ENCODE measurements around the gene ZPBP2. TPM values are rescaled to one million over a fixed set of nuclear protein-coding genes. Genes with fewer than 3 reads are reported as not detected.

The ZPBP2 gene
- total RNA-seq, 1 experiment from 2014 or later: not detected

GRCh38 chr17:39913989-39914388 lies 46.0 kb downstream of the ZPBP2 start:
- intact Hi-C loops (cut with micrococcal nuclease): no loop called here
- CTCF ChIA-PET: no interaction called here
- no peak for TF ChIP-seq ATF3 (IDR thresholded peaks at IDR 0.05)
- TF ChIP-seq POLR2AphosphoS5 (IDR thresholded peaks at IDR 0.05; ENCODE audit: low read depth, low read length): no peak
- no peak for TF ChIP-seq TCF7L2 (IDR thresholded peaks at IDR 0.05; ENCODE audit: borderline replicate concordance, extremely low read depth, insufficient read depth, insufficient read length)
- TF ChIP-seq POLR2A (IDR thresholded peaks at IDR 0.05; ENCODE audit: borderline replicate concordance, extremely low read depth, insufficient read depth, insufficient read length): no peak
- TF ChIP-seq ELF1 (IDR thresholded peaks at IDR 0.05; ENCODE audit: borderline replicate concordance, low read depth): no peak
- TF ChIP-seq ZNF274 (IDR thresholded peaks at IDR 0.05; ENCODE audit: low read depth, low read length): no peak
- Histone ChIP-seq H3K4me3 (replicated peaks in 1 of 2; ENCODE audit: low read depth in 1 of 2, low read length in 2 of 2) (no peak overlapping the region), H3K27me3 (ENCODE audit: insufficient read depth, low read length) (no peaks in the 10 kb centered on the region), H3K36me3 (ENCODE audit: control insufficient read depth in 1 of 2, insufficient read depth in 2 of 2, low read length in 2 of 2) (peaks cover 0 to 3% of the 10 kb centered on the region in 2 experiments; a peak in 1 of 4 replicates), H4K20me1 (ENCODE audit: insufficient read depth) (no peaks in the 10 kb centered on the region), H3K9me3 (ENCODE audit: control insufficient read depth in 1 of 2, insufficient read depth in 1 of 2, low read depth in 1 of 2, low read length in 2 of 2) (no peaks in the 10 kb centered on the region), H3K4me1 (ENCODE audit: control insufficient read depth in 1 of 2, insufficient read depth in 2 of 2, low read length in 2 of 2) (no peaks in the 10 kb centered on the region), H2AFZ (ENCODE audit: low read depth, low read length, poor library complexity, severe bottlenecking) (no peak overlapping the region), H3K9ac (ENCODE audit: low read length) (no peak overlapping the region), H3K9me2 (ENCODE audit: insufficient read depth) (no peaks in the 10 kb centered on the region), H3K4me2 (ENCODE audit: low read length) (no peak overlapping the region), H3K79me2 (ENCODE audit: insufficient read depth, low read length) (no peaks in the 10 kb centered on the region), H3K27ac (ENCODE audit: low read depth, low read length) (no peak overlapping the region)
- DNase-seq (ENCODE audit: low read depth, low spot score) (no peak), ATAC-seq (no peak)
- RAD21 ChIA-PET (ENCODE audit: low non-redundant PET in 1 of 2, low total read pairs in 2 of 2, uncharacterized antibody in 2 of 2, unreplicated experiment in 2 of 2): no interaction called here
- no TSS peak for BruUV-seq (replicated peaks)
- POLR2A ChIA-PET: no interaction called here

- Histone ChIP-seq H3K9ac (ENCODE audit: low read length) (no peak overlapping the region), H3K9me3 (ENCODE audit: control insufficient read depth in 1 of 2, insufficient read depth in 1 of 2, low read depth in 1 of 2, low read length in 2 of 2) (no peaks in the 10 kb centered on the region), H4K20me1 (ENCODE audit: insufficient read depth) (no peaks in the 10 kb centered on the region), H3K79me2 (ENCODE audit: insufficient read depth, low read length) (no peaks in the 10 kb centered on the region), H3K27me3 (ENCODE audit: insufficient read depth, low read length) (no peaks in the 10 kb centered on the region), H3K9me2 (ENCODE audit: insufficient read depth) (no peaks in the 10 kb centered on the region), H3K27ac (ENCODE audit: low read depth, low read length) (no peak overlapping the region), H2AFZ (ENCODE audit: low read depth, low read length, poor library complexity, severe bottlenecking) (no peak overlapping the region), H3K4me2 (ENCODE audit: low read length) (no peak overlapping the region), H3K4me1 (ENCODE audit: control insufficient read depth in 1 of 2, insufficient read depth in 2 of 2, low read length in 2 of 2) (no peaks in the 10 kb centered on the region), H3K4me3 (replicated peaks in 1 of 2; ENCODE audit: low read depth in 1 of 2, low read length in 2 of 2) (no peak overlapping the region), H3K36me3 (ENCODE audit: control insufficient read depth in 1 of 2, insufficient read depth in 2 of 2, low read length in 2 of 2) (peaks cover 5 to 6% of the 10 kb centered on the region in 2 experiments; a peak in 2 of 4 replicates)
- ChIA-PET CTCF (no interaction called here), POLR2A (no interaction called here), RAD21 (ENCODE audit: low non-redundant PET in 1 of 2, low total read pairs in 2 of 2, uncharacterized antibody in 2 of 2, unreplicated experiment in 2 of 2) (no interaction called here)
- intact Hi-C loops (cut with micrococcal nuclease): no loop called here
- no peak for DNase-seq (ENCODE audit: low read depth, low spot score)
- ATAC-seq: no peak
- BruUV-seq (replicated peaks): no TSS peak
- TF ChIP-seq SIN3A (IDR thresholded peaks at IDR 0.05; ENCODE audit: low read depth) (no peak), ATF3 (IDR thresholded peaks at IDR 0.05) (no peak), SRF (IDR thresholded peaks at IDR 0.05; ENCODE audit: low read depth) (no peak), CEBPB (IDR thresholded peaks at IDR 0.05; ENCODE audit: low read depth) (no peak), RAD21 (IDR thresholded peaks at IDR 0.05; ENCODE audit: low read depth) (no peak), ZFX (IDR thresholded peaks at IDR 0.05) (no peak), JUND (IDR thresholded peaks at IDR 0.05) (no peak), CBX3 (IDR thresholded peaks at IDR 0.05; ENCODE audit: low read depth) (no peak), POLR2A (IDR thresholded peaks at IDR 0.05; ENCODE audit: borderline replicate concordance, extremely low read depth, insufficient read depth, insufficient read length) (no peak), SP1 (IDR thresholded peaks at IDR 0.05; ENCODE audit: low read depth) (no peak), ZBTB33 (IDR thresholded peaks at IDR 0.05; ENCODE audit: extremely low read depth, insufficient replicate concordance, low read length) (no peak), REST (IDR thresholded peaks at IDR 0.05; ENCODE audit: low read depth) (no peak), EZH2 (IDR thresholded peaks at IDR 0.05) (no peak), ZNF274 (IDR thresholded peaks at IDR 0.05; ENCODE audit: low read depth, low read length) (no peak)
These were observed 47.6 kb downstream of the ZPBP2 start for GRCh38 chr17:39915559-39915958.

Measured in HCT116 (cell line).